SK-N-SH treated with all-trans-retinoic acid at 6 μM for 48 hours (cell line): ENCODE data around the gene SPATA21.
A peak's percentile ranks its signal among the peaks of the same experiment; 100 is the strongest.

Experiments
- ATAC-seq: fragments of 200-7000 bp; cut with Tn5 transposase; 3 replicates; pipeline ENCODE4 v1.9.1; 2020; ENCODE audit warnings: mild to moderate bottlenecking, moderate library complexity
- BACH2 ChIP-seq: fragments of 250-450 bp; sonication (Bioruptor Pico); IDR thresholded peaks from 2 replicates; pipeline ENCODE4 v1.9.0; 2021; ENCODE audit warnings: mild to moderate bottlenecking, borderline replicate concordance
- CSDC2 ChIP-seq: fragments of 250-450 bp; sonication (Bioruptor Pico); IDR thresholded peaks from 2 replicates; pipeline ENCODE4 v1.5.0; 2020; ENCODE audit warnings: mild to moderate bottlenecking, moderate library complexity
- ESRRG ChIP-seq: fragments of 250-450 bp; sonication (Bioruptor Pico); IDR thresholded peaks from 2 replicates; pipeline ENCODE4 v1.6.1; 2021; ENCODE audit warnings: mild to moderate bottlenecking
- GLIS3 ChIP-seq: fragments of 250-450 bp; sonication (Bioruptor Pico); IDR thresholded peaks from 2 replicates; pipeline ENCODE4 v1.5.0; 2020; ENCODE audit warnings: mild to moderate bottlenecking, moderate library complexity
- ISL1 ChIP-seq: fragments of 250-450 bp; sonication (Bioruptor Pico); IDR thresholded peaks from 2 replicates; pipeline ENCODE4 v2.1.2; 2022; ENCODE audit warnings: mild to moderate bottlenecking, moderate library complexity
- OSR1 ChIP-seq: fragments of 250-450 bp; sonication (Bioruptor Pico); IDR thresholded peaks from 2 replicates; pipeline ENCODE4 v1.8.0; 2022; ENCODE audit warnings: moderate library complexity, mild to moderate bottlenecking, inconsistent platforms
- PPARA ChIP-seq: fragments of 250-450 bp; sonication (Bioruptor Pico); IDR thresholded peaks from 2 replicates; pipeline ENCODE4 v1.5.0; 2020; ENCODE audit warnings: mild to moderate bottlenecking, borderline replicate concordance
- RARB ChIP-seq: fragments of 250-450 bp; sonication (Bioruptor Pico); IDR thresholded peaks from 2 replicates; pipeline ENCODE4 v1.8.0; 2021; ENCODE audit warnings: mild to moderate bottlenecking, moderate library complexity
- SNAI2 ChIP-seq: fragments of 250-450 bp; sonication (Bioruptor Pico); IDR thresholded peaks from 2 replicates; pipeline ENCODE4 v1.5.0; 2020; ENCODE audit warnings: mild to moderate bottlenecking, moderate library complexity
- TCF4 ChIP-seq: fragments of 250-450 bp; sonication (Bioruptor Pico); IDR thresholded peaks from 2 replicates; pipeline ENCODE4 v1.8.0; 2021; ENCODE audit warnings: mild to moderate bottlenecking, moderate library complexity, borderline replicate concordance
- TOX ChIP-seq: fragments of 250-450 bp; sonication (Bioruptor Pico); IDR thresholded peaks from 2 replicates; pipeline ENCODE4 v1.8.0; 2021; ENCODE audit warnings: mild to moderate bottlenecking, moderate library complexity, borderline replicate concordance
- ZFP3 ChIP-seq: fragments of 250-450 bp; sonication (Bioruptor Pico); IDR thresholded peaks from 2 replicates; pipeline ENCODE4 v1.5.0; 2020; ENCODE audit warnings: mild to moderate bottlenecking, moderate library complexity
- ZFP30 ChIP-seq: fragments of 450-650 bp; formaldehyde crosslinking; IDR thresholded peaks from 2 replicates; pipeline ENCODE4 v1.5.0; 2022; ENCODE audit warnings: mild to moderate bottlenecking, moderate library complexity
- ZNF565 ChIP-seq: fragments of 450-650 bp; formaldehyde crosslinking; conservative IDR thresholded peaks from 2 replicates; pipeline ENCODE4 v1.5.0; 2020; ENCODE audit warnings: low read depth, mild to moderate bottlenecking, moderate library complexity
- ZNF70 ChIP-seq: fragments of 450-650 bp; formaldehyde crosslinking; IDR thresholded peaks from 2 replicates; pipeline ENCODE4 v1.5.0; 2020; ENCODE audit warnings: mild to moderate bottlenecking, moderate library complexity
- TF ChIP-seq, protein P1 (sequence below): fragments of 250-450 bp; sonication (Bioruptor Pico); IDR thresholded peaks from 2 replicates; pipeline ENCODE4 v1.5.0; 2020; ENCODE audit warnings: mild to moderate bottlenecking, moderate library complexity
- TF ChIP-seq, protein P2 (sequence below): fragments of 250-450 bp; sonication (Bioruptor Pico); IDR thresholded peaks from 2 replicates; pipeline ENCODE4 v1.5.1; 2021; ENCODE audit warnings: mild to moderate bottlenecking, moderate library complexity
- TF ChIP-seq, protein P3 (sequence below): fragments of 250-450 bp; sonication (Bioruptor Pico); IDR thresholded peaks from 2 replicates; pipeline ENCODE4 v1.5.1; 2020; ENCODE audit warnings: low read depth, mild to moderate bottlenecking, moderate library complexity
- TF ChIP-seq, protein P4 (sequence below): fragments of 250-450 bp; sonication (Bioruptor Pico); IDR thresholded peaks from 2 replicates; pipeline ENCODE4 v1.8.0; 2020; ENCODE audit warnings: mild to moderate bottlenecking, moderate library complexity, borderline replicate concordance

The SPATA21 gene

DNA sequence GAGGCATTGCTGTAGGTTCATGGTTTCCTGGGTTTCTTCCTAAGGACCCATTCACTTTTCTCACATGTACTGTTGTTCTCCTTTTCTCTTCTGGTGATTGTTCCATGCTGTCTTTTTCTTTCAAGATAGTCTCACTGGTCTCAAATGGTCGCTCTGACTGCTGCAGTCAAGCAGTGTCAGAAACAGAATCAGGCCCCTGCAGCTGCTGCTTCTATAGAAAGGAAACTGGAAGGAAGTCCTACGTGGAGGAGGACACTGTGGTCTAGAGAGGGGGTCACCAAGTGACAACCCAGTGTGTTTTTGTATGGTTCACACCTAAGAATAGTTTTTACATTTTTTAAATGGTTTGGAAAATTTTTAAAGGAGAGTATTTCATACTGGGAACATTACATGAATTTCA is 5.7 kb upstream of the SPATA21 start:
- no peak for ATAC-seq
- TF ChIP-seq ISL1 (CRISPR knock-in tag) (no peak), RARB (CRISPR knock-in tag) (no peak), ZNF565 (CRISPR knock-in tag) (no peak), TCF4 (CRISPR knock-in tag) (no peak), ZFP3 (CRISPR knock-in tag) (no peak), GLIS3 (no peak), OSR1 (CRISPR knock-in tag) (no peak), ZNF70 (CRISPR knock-in tag) (no peak), ESRRG (no peak), SNAI2 (CRISPR knock-in tag) (no peak), ZFP30 (CRISPR knock-in tag) (no peak)
- TF ChIP-seq, protein P1, sequence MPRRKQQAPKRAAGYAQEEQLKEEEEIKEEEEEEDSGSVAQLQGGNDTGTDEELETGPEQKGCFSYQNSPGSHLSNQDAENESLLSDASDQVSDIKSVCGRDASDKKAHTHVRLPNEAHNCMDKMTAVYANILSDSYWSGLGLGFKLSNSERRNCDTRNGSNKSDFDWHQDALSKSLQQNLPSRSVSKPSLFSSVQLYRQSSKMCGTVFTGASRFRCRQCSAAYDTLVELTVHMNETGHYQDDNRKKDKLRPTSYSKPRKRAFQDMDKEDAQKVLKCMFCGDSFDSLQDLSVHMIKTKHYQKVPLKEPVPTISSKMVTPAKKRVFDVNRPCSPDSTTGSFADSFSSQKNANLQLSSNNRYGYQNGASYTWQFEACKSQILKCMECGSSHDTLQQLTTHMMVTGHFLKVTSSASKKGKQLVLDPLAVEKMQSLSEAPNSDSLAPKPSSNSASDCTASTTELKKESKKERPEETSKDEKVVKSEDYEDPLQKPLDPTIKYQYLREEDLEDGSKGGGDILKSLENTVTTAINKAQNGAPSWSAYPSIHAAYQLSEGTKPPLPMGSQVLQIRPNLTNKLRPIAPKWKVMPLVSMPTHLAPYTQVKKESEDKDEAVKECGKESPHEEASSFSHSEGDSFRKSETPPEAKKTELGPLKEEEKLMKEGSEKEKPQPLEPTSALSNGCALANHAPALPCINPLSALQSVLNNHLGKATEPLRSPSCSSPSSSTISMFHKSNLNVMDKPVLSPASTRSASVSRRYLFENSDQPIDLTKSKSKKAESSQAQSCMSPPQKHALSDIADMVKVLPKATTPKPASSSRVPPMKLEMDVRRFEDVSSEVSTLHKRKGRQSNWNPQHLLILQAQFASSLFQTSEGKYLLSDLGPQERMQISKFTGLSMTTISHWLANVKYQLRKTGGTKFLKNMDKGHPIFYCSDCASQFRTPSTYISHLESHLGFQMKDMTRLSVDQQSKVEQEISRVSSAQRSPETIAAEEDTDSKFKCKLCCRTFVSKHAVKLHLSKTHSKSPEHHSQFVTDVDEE (CRISPR knock-in tag), result no peak
- TF ChIP-seq, protein P2, sequence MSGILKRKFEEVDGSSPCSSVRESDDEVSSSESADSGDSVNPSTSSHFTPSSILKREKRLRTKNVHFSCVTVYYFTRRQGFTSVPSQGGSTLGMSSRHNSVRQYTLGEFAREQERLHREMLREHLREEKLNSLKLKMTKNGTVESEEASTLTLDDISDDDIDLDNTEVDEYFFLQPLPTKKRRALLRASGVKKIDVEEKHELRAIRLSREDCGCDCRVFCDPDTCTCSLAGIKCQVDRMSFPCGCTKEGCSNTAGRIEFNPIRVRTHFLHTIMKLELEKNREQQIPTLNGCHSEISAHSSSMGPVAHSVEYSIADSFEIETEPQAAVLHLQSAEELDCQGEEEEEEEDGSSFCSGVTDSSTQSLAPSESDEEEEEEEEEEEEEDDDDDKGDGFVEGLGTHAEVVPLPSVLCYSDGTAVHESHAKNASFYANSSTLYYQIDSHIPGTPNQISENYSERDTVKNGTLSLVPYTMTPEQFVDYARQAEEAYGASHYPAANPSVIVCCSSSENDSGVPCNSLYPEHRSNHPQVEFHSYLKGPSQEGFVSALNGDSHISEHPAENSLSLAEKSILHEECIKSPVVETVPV, result no peak
- TF ChIP-seq, protein P3, sequence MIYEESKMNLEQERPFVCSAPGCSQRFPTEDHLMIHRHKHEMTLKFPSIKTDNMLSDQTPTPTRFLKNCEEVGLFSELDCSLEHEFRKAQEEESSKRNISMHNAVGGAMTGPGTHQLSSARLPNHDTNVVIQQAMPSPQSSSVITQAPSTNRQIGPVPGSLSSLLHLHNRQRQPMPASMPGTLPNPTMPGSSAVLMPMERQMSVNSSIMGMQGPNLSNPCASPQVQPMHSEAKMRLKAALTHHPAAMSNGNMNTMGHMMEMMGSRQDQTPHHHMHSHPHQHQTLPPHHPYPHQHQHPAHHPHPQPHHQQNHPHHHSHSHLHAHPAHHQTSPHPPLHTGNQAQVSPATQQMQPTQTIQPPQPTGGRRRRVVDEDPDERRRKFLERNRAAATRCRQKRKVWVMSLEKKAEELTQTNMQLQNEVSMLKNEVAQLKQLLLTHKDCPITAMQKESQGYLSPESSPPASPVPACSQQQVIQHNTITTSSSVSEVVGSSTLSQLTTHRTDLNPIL (CRISPR knock-in tag), result no peak

DNA sequence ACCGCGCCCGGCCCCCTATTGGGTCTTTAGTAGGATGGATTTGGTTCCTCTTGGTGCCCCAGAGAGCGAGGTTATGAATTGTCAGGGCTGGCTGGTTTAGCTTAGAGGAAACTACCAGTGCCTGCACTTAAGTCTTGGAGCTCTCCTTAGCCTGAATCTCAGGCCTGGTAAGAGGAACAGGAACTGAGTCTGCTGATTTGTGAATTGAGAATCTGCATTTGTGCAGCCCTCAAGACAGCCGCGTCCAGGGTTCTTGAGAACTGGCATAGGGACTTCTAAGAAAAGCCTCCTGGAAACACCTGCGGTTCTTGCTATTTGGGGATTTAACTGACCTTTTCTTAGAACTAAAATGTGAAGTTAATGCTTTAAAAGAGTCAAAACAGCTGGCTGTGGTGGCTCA is 5.0 kb upstream of the SPATA21 start:
- no peak for TF ChIP-seq RARB (CRISPR knock-in tag)
- TF ChIP-seq GLIS3, result no peak
- TF ChIP-seq BACH2, result no peak
- TF ChIP-seq ZNF565 (CRISPR knock-in tag), result no peak
- TF ChIP-seq, protein P2, result no peak
- no peak for TF ChIP-seq ZNF70 (CRISPR knock-in tag)
- no peak for TF ChIP-seq ZFP3 (CRISPR knock-in tag)
- TF ChIP-seq TCF4 (CRISPR knock-in tag), result no peak
- no peak for TF ChIP-seq TOX (CRISPR knock-in tag)
- TF ChIP-seq, protein P1 (CRISPR knock-in tag), result no peak
- TF ChIP-seq PPARA (CRISPR knock-in tag), result no peak
- TF ChIP-seq, protein P3 (CRISPR knock-in tag), result no peak
- no peak for ATAC-seq

DNA sequence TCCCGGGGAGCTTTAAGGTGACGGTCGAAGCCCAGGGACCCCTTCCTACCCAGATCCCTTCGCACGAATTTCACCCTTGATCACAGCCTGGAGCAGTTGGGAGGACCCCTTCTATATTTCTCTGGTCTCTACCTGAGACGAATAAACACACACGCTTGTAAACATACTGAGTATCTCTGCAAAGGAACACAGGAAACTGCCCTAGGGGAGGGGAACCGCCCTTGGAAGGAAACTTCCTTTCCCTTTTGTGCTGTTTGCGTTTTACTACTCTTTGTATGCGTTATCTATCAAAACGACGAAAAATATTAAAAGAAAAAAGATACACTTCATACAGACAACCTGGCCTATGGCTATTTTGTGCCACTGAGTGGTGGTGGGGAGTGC is 4.0 kb upstream of the SPATA21 start:
- ATAC-seq, result peak; percentile 28
- TF ChIP-seq, protein P4, sequence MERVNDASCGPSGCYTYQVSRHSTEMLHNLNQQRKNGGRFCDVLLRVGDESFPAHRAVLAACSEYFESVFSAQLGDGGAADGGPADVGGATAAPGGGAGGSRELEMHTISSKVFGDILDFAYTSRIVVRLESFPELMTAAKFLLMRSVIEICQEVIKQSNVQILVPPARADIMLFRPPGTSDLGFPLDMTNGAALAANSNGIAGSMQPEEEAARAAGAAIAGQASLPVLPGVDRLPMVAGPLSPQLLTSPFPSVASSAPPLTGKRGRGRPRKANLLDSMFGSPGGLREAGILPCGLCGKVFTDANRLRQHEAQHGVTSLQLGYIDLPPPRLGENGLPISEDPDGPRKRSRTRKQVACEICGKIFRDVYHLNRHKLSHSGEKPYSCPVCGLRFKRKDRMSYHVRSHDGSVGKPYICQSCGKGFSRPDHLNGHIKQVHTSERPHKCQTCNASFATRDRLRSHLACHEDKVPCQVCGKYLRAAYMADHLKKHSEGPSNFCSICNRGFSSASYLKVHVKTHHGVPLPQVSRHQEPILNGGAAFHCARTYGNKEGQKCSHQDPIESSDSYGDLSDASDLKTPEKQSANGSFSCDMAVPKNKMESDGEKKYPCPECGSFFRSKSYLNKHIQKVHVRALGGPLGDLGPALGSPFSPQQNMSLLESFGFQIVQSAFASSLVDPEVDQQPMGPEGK (CRISPR knock-in tag), result no peak
- no peak for TF ChIP-seq CSDC2 (CRISPR knock-in tag)
